GM12878 (cell line): ENCODE data around the gene KCTD8. TPM values are rescaled to one million over a fixed set of nuclear protein-coding genes. Genes with fewer than 3 reads are reported as not detected.

Source experiments
- ATAC-seq: fragments of 200-7000 bp; cut with Tn5 transposase; 3 replicates; pipeline ENCODE4 v1.9.1; 2020; ENCODE audit warnings: mild to moderate bottlenecking, moderate library complexity
- BruUV-seq: library from RNA; stranded (reverse); fragments of 400-500 nt; replicated peaks from 2 replicates; lab custom pipeline; 2021; lab: Mats Ljungman, UMichigan
- CTCF ChIA-PET: fragments of 300-600 bp; sonication (Branson Sonifier 250); formaldehyde crosslinking; extraction: SDS; loops from one replicate; lab custom pipeline; 2021; ENCODE audit warnings: inconsistent platforms; lab: Yijun Ruan, JAX
- POLR2A ChIA-PET: fragments of 350-600 bp; formaldehyde crosslinking; extraction: SDS; loops from one replicate; lab custom pipeline; 2021; ENCODE audit warnings: inconsistent platforms; lab: Charles Lee
- RAD21 ChIA-PET: fragments of 300-600 bp; sonication (Branson Sonifier 250); formaldehyde crosslinking; loops from one replicate; lab custom pipeline; 2023; ENCODE audit warnings: antibody characterized with exemption; ENCODE audit not compliant: unreplicated experiment; lab: Charles Lee
- SMC1A ChIA-PET: fragments of 300-600 bp; sonication (Branson Sonifier 250); formaldehyde crosslinking; loops from one replicate; lab custom pipeline; 2023; ENCODE audit not compliant: unreplicated experiment, uncharacterized antibody; lab: Charles Lee
- DNase-seq: peaks from one replicate; pipeline ENCODE4 v3.0.0-alpha.2; 2011; ENCODE audit warnings: low read depth, low spot score
- FAIRE-seq: peaks from 3 replicates; lab custom pipeline; 2011; peaks lifted over from hg19 to GRCh38; lab: Jason Lieb, UNC
- H2AFZ ChIP-seq: 2 replicates; pipeline ENCODE4 v1.6.0; 2011; ENCODE audit warnings: low read depth, low read length, control low read depth; ENCODE audit not compliant: control insufficient read depth
- H3K27ac ChIP-seq: 2 replicates; pipeline ENCODE4 v1.5.1; 2011; ENCODE audit warnings: control low read depth; ENCODE audit not compliant: control insufficient read depth, insufficient read depth
- H3K27me3 ChIP-seq, 2 experiments: replicated peaks in 1 of 2; 2 replicates each; pipeline versions ENCODE4 v1.6.0 to v1.6.1; 2011; ENCODE audit warnings: low read length in 1 of 2; ENCODE audit not compliant: control insufficient read depth in 2 of 2, insufficient read depth in 2 of 2
- H3K36me3 ChIP-seq, 2 experiments: 2 replicates each; pipeline ENCODE4 v1.5.1; 2011; ENCODE audit warnings: low read length in 1 of 2; ENCODE audit not compliant: control insufficient read depth in 2 of 2, insufficient read depth in 2 of 2
- H3K4me1 ChIP-seq: 2 replicates; pipeline ENCODE4 v1.6.1; 2011; ENCODE audit warnings: mild to moderate bottlenecking, low read length, moderate library complexity, mixed read lengths; ENCODE audit not compliant: control insufficient read depth, insufficient read depth
- H3K4me2 ChIP-seq: 2 replicates; pipeline ENCODE4 v1.6.0; 2011; ENCODE audit warnings: control low read depth; ENCODE audit not compliant: control insufficient read depth, insufficient read depth
- H3K4me3 ChIP-seq: fragments of 200-600 bp; sonication (generic); 2 replicates; pipeline ENCODE4 v1.5.1; 2016
- H3K79me2 ChIP-seq: 2 replicates; pipeline ENCODE4 v1.6.0; 2011; ENCODE audit warnings: low read length; ENCODE audit not compliant: control insufficient read depth, insufficient read depth
- H3K9ac ChIP-seq: 2 replicates; pipeline ENCODE4 v1.8.0; 2011; ENCODE audit warnings: low read length, control low read depth, mixed read lengths; ENCODE audit not compliant: control insufficient read depth, insufficient read depth
- H3K9me3 ChIP-seq: replicated peaks from 3 replicates; pipeline ENCODE4 v1.5.1; 2011; ENCODE audit warnings: mild to moderate bottlenecking, low read length; ENCODE audit not compliant: control insufficient read depth, insufficient read depth
- H4K20me1 ChIP-seq: 2 replicates; pipeline ENCODE4 v1.6.0; 2011; ENCODE audit not compliant: control insufficient read depth, insufficient read depth
- BMI1 ChIP-seq: fragments of 450-650 bp; IDR thresholded peaks from 2 replicates; pipeline ENCODE4 v1.6.1; 2016; ENCODE audit warnings: mild to moderate bottlenecking, moderate library complexity, borderline replicate concordance
- E4F1 ChIP-seq: fragments of 450-650 bp; IDR thresholded peaks from 2 replicates; pipeline ENCODE4 v1.6.1; 2018; ENCODE audit warnings: borderline replicate concordance, mild to moderate bottlenecking; ENCODE audit not compliant: partially characterized antibody
- FOXK2 ChIP-seq: fragments of 450-650 bp; IDR thresholded peaks from 2 replicates; pipeline ENCODE4 v1.6.1; 2017; ENCODE audit warnings: mild to moderate bottlenecking, moderate library complexity
- HCFC1 ChIP-seq: fragments of 150-350 bp; IDR thresholded peaks from 2 replicates; pipeline ENCODE4 v1.6.1; 2014; ENCODE audit warnings: low read length
- NFIC ChIP-seq: IDR thresholded peaks from 2 replicates; pipeline ENCODE4 v1.6.1; 2012; ENCODE audit warnings: low read depth, mild to moderate bottlenecking, inconsistent platforms, low read length, moderate library complexity
- NR2C2 ChIP-seq: IDR thresholded peaks from 2 replicates; pipeline ENCODE4 v1.6.1; 2011; ENCODE audit warnings: borderline replicate concordance, low read depth; ENCODE audit not compliant: control insufficient read depth, insufficient read length
- PAX5 ChIP-seq: IDR thresholded peaks from 2 replicates; pipeline ENCODE4 v1.6.1; 2011; ENCODE audit warnings: low read depth, low read length, borderline replicate concordance
- PML ChIP-seq: IDR thresholded peaks from 2 replicates; pipeline ENCODE4 v1.6.1; 2012; ENCODE audit warnings: low read length, inconsistent platforms
- TCF7 ChIP-seq: IDR thresholded peaks from 2 replicates; pipeline ENCODE4 v1.6.1; 2014; ENCODE audit warnings: antibody characterized with exemption, borderline replicate concordance
- ZNF274 ChIP-seq: IDR thresholded peaks from one replicate; pipeline ENCODE4 v1.8.0; 2011; ENCODE audit not compliant: insufficient read length, insufficient read depth
- WGBS: methylation state at CpG from one replicate; pipeline ENCODE4 v1.1.6; 2016; ENCODE audit warnings: low lambda C conversion rate; ENCODE audit not compliant: insufficient replicate concordance, insufficient coverage; ENCODE audit errors: missing lambda C conversion rate; 5-methylcytosine and 5-hydroxymethylcytosine counted together
- in situ Hi-C: fragments of 300-500 bp; cut with MboI; formaldehyde crosslinking; loops from 9 replicates; pipeline ENCODE4 v1.14.3; 2018; ENCODE audit warnings: mixed read lengths
- intact Hi-C: fragments of 100-400 bp; cut with micrococcal nuclease; formaldehyde crosslinking; loops from one replicate; pipeline ENCODE4 v1.14.2; 2022; ENCODE audit not compliant: unreplicated experiment
- polyA plus RNA-seq, 11 experiments: library from polyadenylated mRNA; depleted of rRNA in 4 of 11; unstranded in 6 of 11; stranded (reverse) in 5 of 11; fragments of >200 nt; fragmentation: Nextera tagmentation in 4 of 11; fragmentation: Illumina TruSeq in 1 of 11; extraction: Ambion mirVana in 4 of 11; extraction: Trizol in 1 of 11; gene quantifications; 1 replicate in 1 of 11; 2 replicates in 10 of 11; pipeline versions ENCODE4 v1.2.1 to v1.2.3, GENCODE V29; 2011 to 2016; ENCODE audit warnings: inconsistent platforms in 2 of 11, missing spikeins in 2 of 11, low read depth in 1 of 11
- total RNA-seq, 4 experiments: library from RNA; depleted of rRNA in 3 of 4; stranded (reverse); fragments of >200 nt in 3 of 4; fragmentation: Illumina TruSeq in 1 of 4; extraction: Trizol in 1 of 4; gene quantifications; 2 replicates each; pipeline versions ENCODE4 v1.2.1 to v1.2.3, GENCODE V29; 2013 to 2021
- TF ChIP-seq, protein P1 (sequence below): IDR thresholded peaks from 2 replicates; pipeline ENCODE4 v1.6.1; 2012; ENCODE audit warnings: low read depth, low read length, improper control_type of control experiment
- TF ChIP-seq, protein P2 (sequence below): fragments of 450-650 bp; IDR thresholded peaks from 2 replicates; pipeline ENCODE4 v1.6.1; 2014; ENCODE audit warnings: mild to moderate bottlenecking

The KCTD8 gene
- total and polyA plus RNA-seq, 10 of the 15 experiments (the other 5 are each of a cell fraction or from before 2014, with no cell fraction given) = 0.06 TPM; not detected in 9

DNA sequence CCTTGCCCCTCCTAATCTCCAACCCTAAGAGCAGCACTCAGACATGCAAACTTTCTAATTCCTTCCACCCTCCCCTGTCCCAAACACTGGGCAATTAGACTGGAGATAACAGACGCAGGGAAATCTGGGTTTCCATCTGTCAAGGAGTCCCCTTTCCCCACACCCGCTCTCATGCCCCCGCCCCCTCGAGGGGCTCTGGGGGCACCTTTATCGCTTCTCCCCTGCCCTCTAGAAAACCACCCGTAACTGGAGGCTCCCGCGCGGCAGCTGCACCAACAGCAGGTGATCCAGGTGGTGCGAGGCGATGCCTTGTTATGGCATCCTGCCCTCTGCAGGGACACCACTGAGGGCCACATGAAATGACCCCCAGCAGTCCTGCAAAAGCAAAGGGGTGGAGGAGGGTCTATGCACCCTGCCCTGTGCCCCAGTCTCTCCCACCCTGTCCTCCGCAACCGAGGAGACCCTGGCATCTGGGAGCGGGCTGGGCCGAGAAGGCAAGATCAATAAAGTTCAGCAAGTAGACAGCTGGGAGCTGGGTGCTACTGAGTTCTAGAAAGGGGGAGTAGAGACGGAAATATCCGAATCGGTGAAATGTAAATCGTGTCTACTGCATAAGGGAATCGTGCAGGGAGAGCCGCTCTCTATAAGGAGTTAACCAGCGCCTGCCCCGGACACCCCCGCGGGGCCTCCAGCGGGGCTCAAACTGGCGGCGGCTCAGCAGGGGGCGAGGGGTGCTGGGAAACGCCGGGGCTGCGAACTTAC is 1.6 kb downstream of the KCTD8 start (continued):
- TF ChIP-seq HCFC1 = no peak

DNA sequence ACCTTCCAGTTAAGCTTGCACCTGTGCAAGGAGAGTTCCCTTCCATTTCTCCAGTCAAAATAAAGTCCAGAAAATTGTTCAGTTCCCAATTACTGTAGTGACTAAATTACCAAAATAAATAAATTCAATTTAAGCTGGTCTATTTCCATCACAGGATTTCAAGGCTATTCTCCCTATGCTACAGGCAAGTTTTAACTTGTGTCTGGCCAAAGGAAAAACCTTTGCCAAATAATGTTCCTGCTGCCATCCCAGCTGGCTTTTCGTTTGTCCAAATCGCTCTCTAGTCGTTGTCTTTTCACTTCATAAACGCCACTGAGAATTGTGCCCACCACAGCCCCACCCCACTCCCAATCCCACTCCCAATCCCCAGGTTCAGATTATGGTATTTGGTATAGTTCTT is 2.4 kb downstream of the KCTD8 start:
- Histone ChIP-seq H3K9ac (no peak overlapping the region), H3K4me2 (no peak overlapping the region), H3K9me3 (no peaks in the 10 kb centered on the region; the same call in 2 of the 3 replicates), H3K4me3 (no peak overlapping the region), H3K36me3 (no peaks in the 10 kb centered on the region), H3K27me3 (peaks cover 4 to 5% of the 10 kb centered on the region in 2 experiments; a peak in 3 of 4 replicates), H3K27ac (no peak overlapping the region), H4K20me1 (no peaks in the 10 kb centered on the region), H3K4me1 (no peaks in the 10 kb centered on the region), H2AFZ (no peak overlapping the region), H3K79me2 (no peaks in the 10 kb centered on the region)
- ATAC-seq = no peak
- FAIRE-seq = no peak
- POLR2A ChIA-PET = no interaction called here
- BruUV-seq = no TSS peak
- SMC1A ChIA-PET = interaction anchor here (1.0 kb wide), 1 partner anchor 13 kb away, joined by 4 read pairs; no protein-coding TSS in a partner anchor
- RAD21 ChIA-PET = no interaction called here
- WGBS = 54% methylated on average over 4 of the region's 4 CpGs
- intact Hi-C loops = no loop called here
- DNase-seq = no peak
- CTCF ChIA-PET = no interaction called here
- in situ Hi-C loops = no loop called here
- TF ChIP-seq NFIC (no peak), E4F1 (no peak), ZNF274 (no peak), PML (no peak), PAX5 (no peak), TCF7 (no peak), NR2C2 (no peak), FOXK2 (no peak), BMI1 (no peak)
- TF ChIP-seq, protein P1, sequence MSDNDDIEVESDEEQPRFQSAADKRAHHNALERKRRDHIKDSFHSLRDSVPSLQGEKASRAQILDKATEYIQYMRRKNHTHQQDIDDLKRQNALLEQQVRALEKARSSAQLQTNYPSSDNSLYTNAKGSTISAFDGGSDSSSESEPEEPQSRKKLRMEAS = no peak
- TF ChIP-seq, protein P2, sequence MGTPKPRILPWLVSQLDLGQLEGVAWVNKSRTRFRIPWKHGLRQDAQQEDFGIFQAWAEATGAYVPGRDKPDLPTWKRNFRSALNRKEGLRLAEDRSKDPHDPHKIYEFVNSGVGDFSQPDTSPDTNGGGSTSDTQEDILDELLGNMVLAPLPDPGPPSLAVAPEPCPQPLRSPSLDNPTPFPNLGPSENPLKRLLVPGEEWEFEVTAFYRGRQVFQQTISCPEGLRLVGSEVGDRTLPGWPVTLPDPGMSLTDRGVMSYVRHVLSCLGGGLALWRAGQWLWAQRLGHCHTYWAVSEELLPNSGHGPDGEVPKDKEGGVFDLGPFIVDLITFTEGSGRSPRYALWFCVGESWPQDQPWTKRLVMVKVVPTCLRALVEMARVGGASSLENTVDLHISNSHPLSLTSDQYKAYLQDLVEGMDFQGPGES = no peak
